ENCODE measurements around the gene HMCN2.

GRCh38 chr9:130292106-130292505 lies 26.5 kb downstream of the HMCN2 start:
- TF ChIP-seq CTCF (conservative IDR thresholded peaks at IDR 0.05; ENCODE audit: low read length) (no peak), EZH2phosphoT487 (IDR thresholded peaks at IDR 0.05; ENCODE audit: borderline replicate concordance, low read depth, low read length) (no peak)

Measured in OCI-LY7 (cell line).